Activated T-cell treated with anti-CD3 and anti-CD28 coated beads for 24 hours (primary cell): Measurements from ENCODE around the gene TNNT1.
"Not testable (repeated sequence)": the region's sequence is repeated elsewhere in the genome, so short reads cannot be mapped to it uniquely, and the experiment has no call there.

Source experiments
- DNase-seq: peaks from one replicate; pipeline ENCODE4 v3.0.0-alpha.2; 2020; ENCODE audit warnings: low read depth

TNNT1 gene, protein sequence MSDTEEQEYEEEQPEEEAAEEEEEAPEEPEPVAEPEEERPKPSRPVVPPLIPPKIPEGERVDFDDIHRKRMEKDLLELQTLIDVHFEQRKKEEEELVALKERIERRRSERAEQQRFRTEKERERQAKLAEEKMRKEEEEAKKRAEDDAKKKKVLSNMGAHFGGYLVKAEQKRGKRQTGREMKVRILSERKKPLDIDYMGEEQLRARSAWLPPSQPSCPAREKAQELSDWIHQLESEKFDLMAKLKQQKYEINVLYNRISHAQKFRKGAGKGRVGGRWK

DNA sequence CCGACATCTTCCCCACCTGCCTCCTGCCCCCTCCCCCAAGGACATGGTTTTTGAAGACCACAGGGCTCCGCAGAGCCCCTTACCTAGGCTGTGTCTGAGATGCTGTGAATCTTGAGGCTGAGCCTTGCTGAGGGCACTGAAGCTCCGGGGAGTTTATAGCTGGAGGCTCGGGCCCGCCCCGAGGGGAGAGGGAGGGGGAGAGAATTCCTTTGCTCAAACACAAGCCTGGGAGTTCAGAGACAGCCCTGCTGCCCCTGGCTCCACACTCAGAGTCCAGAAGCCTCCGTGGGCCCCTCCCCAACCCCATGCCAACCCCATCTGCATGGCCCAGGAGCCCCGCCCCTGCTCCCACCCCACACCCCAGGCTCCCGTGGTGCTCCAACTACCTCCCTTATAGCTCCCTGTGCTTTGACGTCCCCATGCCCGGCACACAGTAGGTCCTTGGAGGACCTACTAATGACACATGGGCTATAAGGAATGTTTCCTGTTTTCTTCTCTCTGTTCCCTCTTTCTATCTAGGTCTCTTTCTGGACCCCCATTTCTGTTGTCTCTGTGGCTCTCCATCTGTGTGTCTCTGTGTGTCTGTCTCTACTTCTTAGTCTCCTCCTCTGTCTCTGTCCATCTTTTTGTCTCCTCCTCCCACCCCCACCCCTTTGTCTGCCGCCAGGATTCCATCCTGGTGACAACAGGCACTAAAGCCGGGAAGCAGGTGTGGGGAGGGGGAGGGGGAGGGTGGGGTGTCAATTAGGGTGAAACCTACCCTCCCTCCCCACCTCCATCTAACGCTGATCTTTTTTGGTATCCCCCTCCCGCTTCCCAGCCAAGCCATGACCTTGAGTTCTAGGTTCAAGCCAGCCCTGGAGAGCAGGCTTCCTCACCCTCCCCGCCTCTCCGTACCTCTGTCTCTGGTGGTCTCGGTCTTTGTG, at the start of gene TNNT1:
Gene TNNT1 (minus strand): TSS at position 129 of the 926 bp plus-strand sequence. CDS start 2,049 bp downstream, outside the sequence.
- DNase-seq = no peak

DNA sequence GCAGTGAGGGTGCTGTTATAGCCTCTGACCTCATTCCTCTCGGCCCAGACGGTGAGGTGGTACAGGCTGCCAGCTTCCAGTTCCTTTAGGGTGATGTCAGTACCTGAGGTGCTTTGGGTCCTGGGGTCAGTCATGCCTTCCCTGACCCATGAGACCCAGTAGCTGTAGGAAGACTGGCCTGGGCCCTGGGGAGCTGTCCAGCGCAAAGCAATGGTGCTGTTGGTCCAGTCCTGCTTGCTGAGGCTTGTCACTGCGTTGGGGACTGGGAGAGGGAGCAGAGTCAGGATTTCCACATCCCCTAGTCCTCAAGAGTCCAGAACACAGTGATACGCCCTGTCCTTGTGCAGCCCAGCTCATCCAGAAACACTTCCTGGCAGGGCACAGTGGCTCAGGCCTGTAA, 49.6 kb upstream of the TNNT1 start:
- DNase-seq = no peak

DNA sequence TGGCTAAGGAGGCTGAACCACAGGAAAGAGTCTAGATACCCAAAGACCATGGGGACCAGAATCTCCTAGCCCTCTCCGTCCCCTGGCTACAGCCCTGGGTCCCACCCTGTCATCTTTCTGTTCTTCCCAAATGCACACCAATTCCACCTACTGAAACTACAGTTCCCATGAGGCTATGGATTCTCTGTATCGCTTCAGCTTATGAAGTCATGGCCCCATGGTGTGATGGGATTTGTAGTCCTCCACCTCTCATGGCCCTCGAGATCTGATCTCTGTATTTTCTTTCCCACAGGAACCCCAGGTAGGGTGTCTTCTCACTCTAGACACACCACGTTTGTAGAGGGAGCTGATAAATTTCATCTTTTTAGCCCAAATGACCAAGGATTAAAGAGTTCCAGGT, 48.5 kb upstream of the TNNT1 start:
- no peak for DNase-seq

DNA sequence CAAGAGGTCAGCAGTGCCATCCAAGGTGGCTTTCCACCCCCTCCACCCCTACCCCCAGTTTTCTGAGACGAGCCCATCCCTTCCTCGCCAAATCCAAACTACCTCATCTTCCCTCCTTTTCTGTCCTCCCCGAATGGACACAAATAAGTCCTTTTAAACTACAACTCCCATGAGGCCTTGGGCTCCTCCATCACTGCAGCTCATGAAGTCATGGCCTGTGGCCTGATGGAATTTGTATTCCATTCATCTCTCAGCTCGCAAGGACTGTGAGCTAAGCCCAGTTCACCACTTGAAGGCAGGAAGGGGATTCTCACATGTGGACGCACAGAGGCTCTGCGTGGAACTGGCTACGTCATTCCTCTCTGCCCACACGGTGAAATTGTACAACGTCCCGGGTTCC, 47.8 kb upstream of the TNNT1 start:
- no peak for DNase-seq

DNA sequence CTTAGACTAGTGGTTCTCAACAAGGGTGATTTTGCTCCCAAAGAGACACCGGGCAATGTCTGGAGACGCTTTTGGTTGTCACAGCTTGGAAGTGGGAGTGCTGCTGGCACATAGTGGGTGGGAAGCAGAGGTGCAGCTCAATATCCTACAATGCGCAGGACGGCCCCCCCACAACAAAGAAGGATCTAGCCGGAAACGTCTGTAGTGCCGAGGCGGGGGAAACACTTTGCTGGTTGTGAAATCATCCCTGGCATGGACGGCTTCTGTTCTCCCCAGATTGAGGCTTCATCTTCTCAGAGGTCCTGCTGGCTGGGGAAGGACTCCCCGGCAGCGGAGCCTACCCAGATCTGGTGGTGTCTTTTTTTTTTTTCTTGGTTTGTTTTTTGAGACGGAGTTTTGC, 44.5 kb upstream of the TNNT1 start:
- DNase-seq = no peak

DNA sequence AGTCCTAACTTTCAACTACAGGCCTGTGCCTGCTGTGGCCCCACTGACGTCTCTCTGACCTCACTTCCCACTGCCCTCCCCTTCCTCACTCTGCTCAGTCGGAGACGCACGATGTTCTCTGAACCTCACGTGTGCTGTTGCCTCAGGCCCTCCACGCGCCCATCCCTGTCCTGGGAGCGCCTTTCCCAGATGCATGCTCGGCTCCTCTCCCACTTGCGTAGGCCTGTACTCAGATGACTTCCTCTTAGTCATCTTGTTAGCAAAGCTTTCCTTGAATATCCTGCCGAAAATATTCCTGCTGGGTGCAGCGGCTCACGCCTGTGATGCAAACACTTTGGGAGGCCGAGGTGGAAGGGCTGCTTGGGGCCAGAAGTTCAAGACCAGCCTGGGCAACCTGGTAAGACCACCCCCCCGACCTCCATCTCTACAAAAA, 40.4 kb upstream of the TNNT1 start:
- DNase-seq = no peak

DNA sequence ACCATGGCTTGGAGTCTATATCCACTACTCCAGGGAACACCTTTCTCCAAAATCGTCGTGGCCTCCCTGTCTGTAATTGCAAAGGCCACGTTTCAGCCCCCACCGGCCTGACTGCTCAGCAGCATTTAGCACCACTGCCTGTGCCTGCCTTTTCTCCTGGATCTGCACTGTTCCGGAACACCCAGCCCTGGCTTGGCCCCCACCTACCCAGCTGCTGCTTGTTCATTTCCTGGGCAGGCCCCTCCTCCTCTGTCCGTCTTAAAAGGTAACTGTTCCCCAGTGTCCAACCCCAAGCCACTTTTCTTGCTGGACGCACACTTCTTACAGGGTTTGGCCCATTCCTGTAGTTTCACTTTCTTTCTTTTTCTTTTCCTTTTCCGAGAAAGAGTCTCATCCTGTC, 39.6 kb upstream of the TNNT1 start:
- DNase-seq = no peak

DNA sequence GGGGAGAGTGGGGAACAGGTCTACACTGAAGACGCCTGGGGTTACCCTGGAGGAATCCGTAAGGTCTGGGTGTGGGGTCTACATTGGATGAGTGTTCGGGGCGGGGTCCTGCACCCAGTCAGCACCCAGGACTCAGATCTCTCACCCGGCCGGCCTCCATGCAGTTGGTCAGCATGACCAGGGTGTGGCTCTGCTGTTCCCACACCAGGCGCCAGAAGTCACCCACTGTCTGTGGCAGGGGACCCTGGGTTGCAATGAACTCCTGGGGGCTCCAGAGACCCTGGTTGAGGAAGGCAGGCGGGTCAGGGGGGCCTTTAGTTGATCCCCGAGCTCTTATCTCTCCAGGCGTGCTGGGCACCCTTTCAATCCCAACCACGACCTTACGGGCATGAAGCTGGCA, 37.1 kb upstream of the TNNT1 start:
- no peak for DNase-seq

DNA sequence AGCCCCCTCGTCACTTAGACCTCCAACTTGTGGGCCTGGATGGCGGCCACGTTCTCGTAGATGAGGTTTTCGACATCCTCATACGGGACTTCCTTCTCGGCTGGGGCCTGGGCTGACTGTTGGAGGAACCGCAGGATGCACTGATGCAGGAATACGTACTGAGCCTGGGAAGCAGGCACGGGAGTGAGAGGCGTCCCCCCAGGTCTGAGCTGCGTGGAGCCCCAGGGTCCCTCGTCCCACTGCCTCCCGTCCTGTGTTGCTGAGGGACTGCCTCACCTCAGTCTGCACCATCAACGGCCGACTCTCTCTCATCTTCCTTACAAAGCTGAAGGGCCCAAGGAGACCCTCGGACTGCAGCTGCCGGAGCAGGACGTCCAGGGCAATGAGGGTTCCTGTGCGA, 32.7 kb upstream of the TNNT1 start:
- DNase-seq = no peak

DNA sequence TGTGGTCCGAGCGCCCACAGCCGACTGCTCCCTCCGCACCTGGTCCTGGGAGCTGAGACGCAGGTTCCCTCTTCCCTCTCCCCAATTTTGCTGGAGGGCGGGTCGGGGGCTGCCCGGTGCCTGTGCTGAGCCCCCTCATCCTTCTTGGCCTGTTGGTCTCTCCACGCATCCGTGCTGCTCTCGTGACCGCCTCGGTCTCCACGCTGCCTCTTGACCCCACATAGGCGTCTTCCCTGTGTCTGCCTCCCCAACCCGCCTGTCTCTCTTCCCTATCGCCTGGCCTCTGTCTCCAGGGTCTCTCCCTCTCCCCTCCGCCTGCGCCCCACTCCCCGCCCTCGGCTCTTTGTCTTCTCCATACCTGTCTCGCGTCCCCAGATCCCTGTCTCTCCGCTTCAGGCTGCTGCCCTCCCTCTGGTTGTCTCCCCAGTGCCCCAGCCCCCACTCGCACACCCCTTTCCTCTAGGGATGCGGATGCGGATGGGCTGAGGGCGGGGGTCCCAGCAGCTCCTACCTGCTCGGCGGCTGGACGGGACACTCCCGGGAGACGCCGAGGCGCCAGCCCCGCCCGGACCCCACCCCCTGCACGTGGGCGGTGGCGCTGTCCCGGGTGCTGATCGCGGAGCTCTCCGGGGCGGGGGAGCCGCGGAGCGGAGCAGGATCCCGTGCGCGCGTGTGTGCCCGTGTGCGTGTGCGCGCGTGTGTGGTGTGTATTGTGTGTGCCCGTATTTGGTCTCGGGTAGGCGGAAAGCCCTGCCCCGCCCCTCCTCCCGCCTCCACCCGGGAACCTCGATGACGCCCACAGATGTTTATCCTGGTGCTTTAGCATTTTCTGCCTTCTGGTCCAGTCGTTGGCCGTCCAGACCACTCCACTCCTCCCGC, 30.8 kb upstream of the TNNT1 start, which contains the start of gene SYT5:
Gene SYT5 (minus strand): TSS at position 684 of the 879 bp plus-strand sequence. CDS start 1,248 bp downstream, outside the sequence.
- DNase-seq = peak; percentile 55

DNA sequence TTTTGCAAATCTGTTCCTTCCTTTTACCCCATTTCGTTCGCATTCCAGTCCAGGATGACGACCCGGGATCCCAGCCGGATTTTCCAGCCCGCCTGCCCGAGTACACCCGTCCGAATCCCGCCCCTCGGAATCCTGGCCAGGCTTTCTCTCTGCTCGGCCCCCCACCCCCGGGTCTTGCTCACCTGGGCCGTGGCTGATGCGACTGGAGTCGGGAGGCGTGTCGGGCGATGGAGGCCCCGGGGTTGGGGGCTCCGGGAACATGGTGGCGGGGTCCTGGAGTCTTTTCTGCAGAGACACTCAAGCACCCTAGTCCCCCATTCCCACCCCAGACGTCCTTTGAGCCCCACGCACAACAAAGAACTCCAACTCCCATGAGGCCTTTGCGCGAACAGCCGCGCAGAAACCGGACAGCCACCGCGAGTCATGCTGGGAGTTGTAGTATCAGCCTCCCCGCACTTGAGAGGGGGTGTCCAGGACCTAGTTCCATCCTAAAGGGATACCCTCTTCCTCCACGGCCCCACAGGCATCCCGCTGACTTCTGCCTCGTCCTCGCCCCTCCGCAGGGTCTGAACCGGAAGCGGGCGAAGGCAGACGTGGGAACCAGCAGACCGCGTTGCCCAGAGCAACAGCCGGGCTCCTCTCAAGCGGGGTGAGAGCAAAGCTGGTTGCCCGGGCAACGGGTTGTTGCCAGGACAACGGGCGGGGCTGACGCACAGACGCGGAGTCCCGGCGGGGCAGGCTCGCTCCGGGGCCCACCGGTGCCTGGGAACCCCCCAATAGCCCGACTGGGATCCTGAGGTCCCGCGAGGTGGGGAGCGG, 30.0 kb upstream of the TNNT1 start:
- DNase-seq = peak; percentile 85

DNA sequence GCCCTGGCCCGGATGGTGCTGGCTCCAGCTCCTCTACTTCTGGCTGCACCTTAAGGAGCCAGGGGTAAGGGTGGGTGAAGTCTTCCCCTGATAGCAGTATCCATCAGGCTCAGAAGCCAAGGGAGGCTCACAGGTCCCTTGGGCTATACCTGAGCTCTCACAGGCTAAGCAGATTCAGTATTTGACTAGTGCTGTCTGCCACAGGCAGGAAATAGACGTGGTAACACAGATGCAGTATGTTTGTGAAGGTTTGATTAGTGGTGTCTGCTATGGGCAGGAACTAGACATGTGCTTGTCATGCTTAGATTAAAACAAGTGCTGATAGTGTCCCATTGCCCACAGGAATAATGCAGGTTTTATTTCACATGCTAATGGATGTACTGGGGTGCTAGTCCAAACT, 27.1 kb upstream of the TNNT1 start:
- DNase-seq = no peak

DNA sequence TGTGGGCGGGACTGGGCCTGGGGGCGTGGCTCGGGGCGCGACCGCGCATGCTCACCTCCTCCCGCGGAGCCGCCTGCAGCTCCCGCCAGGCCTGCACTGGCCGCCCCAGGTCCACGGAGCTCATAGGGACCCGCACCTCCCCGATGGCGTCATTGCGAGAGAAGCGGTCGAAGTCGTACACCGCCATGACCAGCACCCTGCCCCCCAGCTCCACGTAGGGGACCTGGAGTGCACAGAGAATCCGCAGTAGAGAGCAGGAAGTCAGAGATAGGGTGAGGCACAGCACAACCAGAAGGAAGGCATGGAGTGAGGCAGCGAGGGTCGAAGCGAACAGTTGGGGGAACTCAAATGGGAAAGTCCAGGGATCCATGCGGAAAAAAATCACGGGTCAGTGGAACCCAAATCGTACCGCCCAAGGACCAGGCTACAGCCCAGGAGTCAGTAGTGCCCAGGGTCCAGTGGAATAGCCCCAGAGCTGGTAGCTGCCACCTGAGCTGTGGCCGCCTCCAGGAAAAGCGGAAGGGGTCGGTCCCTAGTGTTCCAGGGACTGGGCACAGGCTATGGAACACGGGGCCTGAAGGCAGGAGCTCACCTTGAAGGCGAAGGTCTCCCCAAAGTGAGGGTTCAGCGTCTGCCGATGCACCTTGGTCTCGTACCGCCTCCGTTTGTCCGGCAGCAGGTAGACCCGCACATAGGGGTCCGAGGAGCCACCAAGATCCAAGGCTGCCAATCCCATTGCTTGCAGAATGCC, 26.3 kb upstream of the TNNT1 start:
- DNase-seq = no peak

DNA sequence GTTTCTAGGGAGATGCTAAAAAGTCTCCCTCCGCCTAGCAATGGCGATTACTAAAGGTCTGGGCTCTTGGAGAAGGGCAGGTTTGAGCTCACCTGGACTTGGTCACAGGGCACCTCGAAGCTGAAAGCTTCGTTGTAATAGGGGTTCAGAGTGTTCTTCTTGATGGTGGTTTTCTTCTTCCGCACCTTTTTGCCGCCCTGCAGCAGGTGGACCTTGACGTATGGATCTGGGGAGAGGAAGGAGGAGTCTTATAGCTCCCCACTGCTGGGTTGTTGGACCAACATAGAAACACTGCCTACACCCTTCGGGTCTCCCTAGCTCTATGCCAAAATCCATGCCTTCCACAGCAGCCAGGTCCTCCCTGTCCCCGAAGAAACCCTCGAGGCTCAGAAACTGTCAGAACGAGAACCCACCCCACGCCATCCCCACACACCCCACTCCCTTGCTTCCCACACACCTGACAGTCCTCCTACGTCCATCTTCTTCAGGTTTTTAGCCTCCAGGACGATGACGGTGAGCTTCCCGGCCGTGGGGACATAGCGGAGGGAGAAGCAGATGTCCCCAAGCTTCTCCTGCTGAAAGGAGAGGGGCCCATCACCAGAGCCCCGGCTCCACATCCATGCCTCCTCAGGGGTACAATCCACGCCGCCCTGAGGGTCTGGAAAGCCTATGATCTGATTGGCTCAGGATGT, 25.6 kb upstream of the TNNT1 start:
- no peak for DNase-seq

DNA sequence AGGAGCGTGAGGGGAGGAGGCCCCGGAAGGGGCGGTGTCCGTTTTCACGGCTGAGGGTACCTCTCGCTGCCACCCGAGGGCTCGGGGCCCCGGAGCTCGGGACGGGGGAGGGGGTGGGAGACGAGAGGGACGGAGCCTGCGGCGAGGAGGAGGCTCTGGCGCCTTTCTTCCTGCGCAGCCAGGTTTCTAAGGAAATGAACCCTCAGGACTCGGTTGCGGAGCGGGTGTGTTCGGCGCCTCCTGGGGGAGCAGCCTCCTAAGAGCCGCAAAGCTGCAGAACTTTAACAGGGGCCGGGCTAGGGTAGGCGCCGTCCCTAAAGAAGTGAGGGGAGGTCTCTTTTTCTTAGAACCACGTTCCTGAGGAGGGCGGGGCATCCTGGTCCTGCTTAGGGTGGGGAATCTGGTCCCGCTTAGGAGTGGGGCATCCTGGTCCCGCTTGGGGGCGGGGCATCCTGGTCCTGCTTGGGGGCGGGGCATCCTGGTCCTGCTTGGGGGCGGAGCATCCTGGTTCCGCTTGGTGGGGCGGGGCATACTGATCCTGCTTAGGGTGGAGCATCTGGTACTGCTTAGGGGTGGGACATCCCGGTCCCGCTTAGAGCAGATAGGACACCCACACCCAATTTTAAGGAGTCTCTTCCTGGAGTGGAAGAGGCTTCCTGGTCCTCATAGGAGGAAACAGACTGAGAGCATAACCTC, 24.9 kb upstream of the TNNT1 start:
- DNase-seq = peak; percentile 39

DNA sequence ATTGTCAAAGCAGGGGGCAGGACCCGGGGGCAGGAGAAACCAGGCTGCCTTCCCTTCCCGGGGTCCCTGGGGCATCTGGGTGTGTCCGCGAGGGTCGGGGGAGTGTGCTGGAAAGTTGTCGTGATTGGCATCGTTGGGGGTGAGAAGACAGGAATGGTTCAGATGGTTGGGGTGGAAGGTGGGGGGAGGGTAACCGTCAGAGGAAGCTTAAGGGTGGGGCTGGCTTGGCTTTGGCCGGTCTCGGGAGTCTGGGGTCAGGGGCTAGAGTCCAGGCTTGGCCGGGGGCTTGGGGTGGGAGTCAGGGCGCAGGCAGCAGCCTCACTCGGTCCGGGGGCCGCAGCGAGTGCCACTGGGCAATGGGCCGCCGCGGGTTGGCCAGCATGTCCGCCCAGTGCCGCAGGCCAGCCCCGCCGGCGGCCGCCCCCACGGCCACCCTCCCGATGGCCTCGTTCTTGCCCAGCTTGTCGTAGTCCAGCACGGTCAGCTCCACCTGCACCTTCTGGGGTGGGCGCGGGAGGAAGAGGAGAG, 24.2 kb upstream of the TNNT1 start:
- DNase-seq = no peak

DNA sequence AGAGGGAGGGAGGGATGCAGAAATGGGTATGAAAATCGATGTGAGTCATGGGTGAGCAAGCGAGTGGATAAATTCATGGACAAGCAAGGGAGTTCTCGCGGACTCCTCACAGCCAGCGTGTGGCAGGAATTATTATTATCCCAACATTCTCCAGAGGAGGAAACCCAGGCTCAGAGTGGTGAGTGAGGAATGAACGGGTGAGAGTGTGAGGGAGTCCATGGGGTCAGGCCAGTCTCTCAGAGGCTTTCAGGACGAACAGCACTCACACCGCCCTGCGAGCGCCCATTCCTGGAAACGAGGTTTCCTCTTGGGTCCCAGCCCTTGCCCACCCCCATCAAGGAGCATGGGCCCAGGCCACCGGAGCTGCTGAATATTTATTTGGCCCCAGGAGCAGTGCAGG, 23.7 kb upstream of the TNNT1 start:
- no peak for DNase-seq

DNA sequence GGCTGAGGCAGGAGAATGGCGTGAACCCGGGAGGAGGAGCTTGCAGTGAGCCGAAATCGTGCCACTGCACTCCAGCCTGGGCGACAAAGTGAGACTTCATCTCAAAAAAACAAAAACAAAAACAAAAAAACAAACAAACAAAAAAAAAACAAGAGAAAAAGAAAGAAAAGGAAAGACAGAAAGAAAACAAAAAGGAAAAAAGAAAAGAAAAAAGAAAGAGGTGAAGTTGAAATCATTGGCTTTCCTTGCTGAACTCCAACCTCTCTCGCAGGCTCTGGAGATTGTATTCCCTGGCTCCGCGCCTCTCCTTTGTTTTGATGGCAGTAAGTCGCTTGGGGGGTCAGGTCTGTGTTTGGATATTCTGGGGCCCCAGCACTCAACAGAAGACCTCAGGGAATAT, 23.3 kb upstream of the TNNT1 start:
- not testable (repeated sequence) for DNase-seq

DNA sequence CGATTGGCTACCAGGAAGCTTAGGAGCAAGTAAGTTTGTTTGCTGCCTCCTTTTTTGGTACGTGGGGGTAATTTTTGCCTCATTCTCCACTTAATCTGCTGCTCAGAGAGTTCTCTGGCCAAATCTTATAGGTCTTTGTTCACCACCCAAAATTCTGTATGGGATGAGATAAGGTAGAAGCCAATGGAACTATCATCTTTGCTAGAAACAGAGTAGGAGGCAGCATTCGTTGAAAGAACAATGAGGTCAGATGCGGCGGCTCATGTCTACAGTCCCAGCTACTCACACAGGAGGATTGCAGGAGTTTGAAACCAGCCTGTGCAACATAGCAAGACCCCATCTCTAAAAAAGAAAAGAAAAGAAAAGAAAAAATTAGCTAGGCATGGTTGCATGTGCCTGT, 22.4 kb upstream of the TNNT1 start:
- no peak for DNase-seq
